Body of pancreas (tissue), 4 donors: ENCODE data around the gene COL1A2. TPM values are rescaled to one million over a fixed set of nuclear protein-coding genes. Genes with fewer than 3 reads are reported as not detected.

ENCODE experiments used
- ATAC-seq: fragments of 150-250 bp; one replicate; pipeline ENCODE4 v1.9.1; 2016
- DNase-seq, 4 donors: peaks; one replicate each; pipeline ENCODE4 v3.0.0-alpha.2; 2019
- H3K27ac ChIP-seq, 4 donors: fragments of 200-600 bp; sonication (generic); 1 replicate in 3 of 4; 2 replicates in 1 of 4; pipeline versions ENCODE4 v1.5.1 to v1.6.1; 2016 to 2019; ENCODE audit warnings: mild to moderate bottlenecking in 1 of 4, mixed read lengths in 1 of 4, moderate library complexity in 1 of 4
- H3K27me3 ChIP-seq, 2 donors: fragments of 200-600 bp; sonication (generic); one replicate each; pipeline ENCODE4 v1.6.0; 2016; ENCODE audit warnings: mild to moderate bottlenecking in 1 of 2
- H3K36me3 ChIP-seq, 2 donors: fragments of 200-600 bp; sonication (generic); replicated peaks in 1 of 2; 2 replicates each; pipeline ENCODE4 v1.5.1; 2016; ENCODE audit warnings: low read depth in 2 of 2; ENCODE audit not compliant: insufficient read depth in 1 of 2
- H3K4me1 ChIP-seq: fragments of 200-600 bp; sonication (generic); one replicate; pipeline ENCODE4 v1.6.0; 2016
- H3K4me3 ChIP-seq, 2 donors: fragments of 200-600 bp; sonication (generic); 1 replicate in 1 of 2; 2 replicates in 1 of 2; pipeline ENCODE4 v1.5.1; 2016 to 2019
- H3K9me3 ChIP-seq, 3 donors: fragments of 200-600 bp; sonication (generic); 1 replicate in 2 of 3; 2 replicates in 1 of 3; pipeline ENCODE4 v1.5.1; 2016
- CTCF ChIP-seq, 7 experiments: fragments of 450-650 bp in 4 of 7; fragments of 200-600 bp in 3 of 7; sonication (generic) in 3 of 7; IDR thresholded peaks; one replicate each; pipeline ENCODE4 v1.5.1; 2016 to 2019; ENCODE audit warnings: antibody characterized with exemption in 7 of 7
- POLR2A ChIP-seq, 3 donors: fragments of 450-650 bp; IDR thresholded peaks; one replicate each; pipeline ENCODE4 v1.6.1; 2016; ENCODE audit warnings: antibody characterized with exemption in 3 of 3, mild to moderate bottlenecking in 2 of 3
- WGBS, 2 donors: methylation state at CpG; one replicate each; pipeline ENCODE4 v1.1.5; 2017; 5-methylcytosine and 5-hydroxymethylcytosine counted together
- intact Hi-C: fragments of 100-400 bp; cut with DNase I; formaldehyde crosslinking; loops from one replicate; pipeline ENCODE4 v1.15.1; 2023
- total RNA-seq, 2 donors: library from RNA; depleted of rRNA; stranded (reverse); fragments of >200 nt; gene quantifications; one replicate each; pipeline ENCODE4 v1.1.0, GENCODE V29; 2016

Gene COL1A2
- total RNA-seq, 2 donors from 2014 or later = 54.0 to 107 TPM

DNA sequence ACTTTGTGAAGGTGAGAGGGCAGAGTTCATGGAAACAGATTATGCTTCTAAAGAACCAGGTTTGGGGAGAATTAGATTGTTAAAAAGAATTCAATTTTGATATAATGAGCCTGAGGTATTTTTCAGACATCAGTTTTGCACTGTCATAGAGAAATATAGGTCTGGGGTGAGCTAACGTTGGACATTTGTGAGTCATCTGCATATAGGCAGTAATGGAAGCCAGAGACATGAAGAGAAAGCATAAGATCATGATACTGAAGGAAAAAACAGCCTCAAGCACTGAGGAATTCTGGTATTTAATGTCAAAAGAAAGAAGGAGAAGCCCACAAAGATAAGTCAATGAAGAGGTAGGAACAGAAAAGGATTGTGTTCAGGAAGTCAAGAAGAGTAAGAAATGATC lies 32.4 kb upstream of the COL1A2 start:
- intact Hi-C loops = no loop called here

GRCh38 chr7:94364816-94365215 lies 29.9 kb upstream of the COL1A2 start:
- Histone ChIP-seq H3K4me3 (no peak overlapping the region), H3K9me3 (no peaks in the 10 kb centered on the region), H3K27me3 (no peaks in the 10 kb centered on the region), H3K4me1 (no peaks in the 10 kb centered on the region), H3K27ac (no peak overlapping the region), H3K36me3 (no peaks in the 10 kb centered on the region)
- intact Hi-C loops = no loop called here
- TF ChIP-seq POLR2A (IDR thresholded peaks at IDR 0.05) (no peak), CTCF (IDR thresholded peaks at IDR 0.05) (no peak)
- WGBS, 2 donors = 75% methylated on average over 5 of the region's 5 CpGs
- no peak for DNase-seq
- no peak for ATAC-seq

More for the DNA sequence above, 32.4 kb upstream of the COL1A2 start:
- WGBS, 2 donors = 51 to 65% methylated on average over 1 of the region's 1 CpG
- Histone ChIP-seq H3K27ac (no peak overlapping the region), H3K4me1 (no peaks in the 10 kb centered on the region), H3K27me3 (no peaks in the 10 kb centered on the region), H3K36me3 (no peaks in the 10 kb centered on the region), H3K9me3 (no peaks in the 10 kb centered on the region), H3K4me3 (no peak overlapping the region)
- ATAC-seq = no peak
- TF ChIP-seq POLR2A (IDR thresholded peaks at IDR 0.05) (no peak), CTCF (IDR thresholded peaks at IDR 0.05) (no peak)
- DNase-seq = no peak

- Histone ChIP-seq H3K27ac (no peak overlapping the region), H3K4me3 (no peak overlapping the region), H3K9me3 (no peaks in the 10 kb centered on the region), H3K27me3 (no peaks in the 10 kb centered on the region), H3K4me1 (no peaks in the 10 kb centered on the region), H3K36me3 (no peaks in the 10 kb centered on the region)
- intact Hi-C loops = no loop called here
- no peak for DNase-seq
- 91 to 93% methylated on average over 3 of the region's 3 CpGs for WGBS, 2 donors
- TF ChIP-seq POLR2A (IDR thresholded peaks at IDR 0.05) (no peak), CTCF (IDR thresholded peaks at IDR 0.05) (no peak)
- no peak for ATAC-seq
Measured at GRCh38 chr7:94366163-94366562, 28.5 kb upstream of the COL1A2 start.

GRCh38 chr7:94366832-94367231 lies 27.9 kb upstream of the COL1A2 start:
- no peak for TF ChIP-seq POLR2A (IDR thresholded peaks at IDR 0.05)
- no peak for TF ChIP-seq CTCF (IDR thresholded peaks at IDR 0.05)
- ATAC-seq (no peak), DNase-seq (no peak)
- Histone ChIP-seq H3K4me1 (no peaks in the 10 kb centered on the region), H3K27ac (no peak overlapping the region), H3K9me3 (no peaks in the 10 kb centered on the region), H3K36me3 (no peaks in the 10 kb centered on the region), H3K4me3 (no peak overlapping the region), H3K27me3 (no peaks in the 10 kb centered on the region)
- 88 to 93% methylated on average over 4 of the region's 4 CpGs for WGBS, 2 donors
- intact Hi-C loops = no loop called here

- Histone ChIP-seq H3K27me3 (no peaks in the 10 kb centered on the region), H3K36me3 (no peaks in the 10 kb centered on the region), H3K4me3 (no peak overlapping the region), H3K4me1 (no peaks in the 10 kb centered on the region), H3K9me3 (no peaks in the 10 kb centered on the region), H3K27ac (no peak overlapping the region)
- no peak for TF ChIP-seq POLR2A (IDR thresholded peaks at IDR 0.05)
- TF ChIP-seq CTCF (IDR thresholded peaks at IDR 0.05) = no peak
- DNase-seq (no peak), ATAC-seq (no peak)
- 82 to 83% methylated on average over 2 of the region's 2 CpGs for WGBS, 2 donors
- intact Hi-C loops = no loop called here
Measured at GRCh38 chr7:94367949-94368348, 26.7 kb upstream of the COL1A2 start.
